ENCODE data around the gene NEUROD4. TPM values are rescaled to one million over a fixed set of nuclear protein-coding genes. Genes with fewer than 3 reads are reported as not detected.

NEUROD4 gene
- polyA plus RNA-seq, 1 experiment: not detected

GRCh38 chr12:55001198-55001868 lies 18.4 kb upstream of the NEUROD4 start:
- Histone ChIP-seq H3K9me3 (ENCODE audit: control insufficient read depth, insufficient read depth, low read length) (no peaks in the 10 kb centered on the region), H3K27me3 (ENCODE audit: control insufficient read depth, insufficient read depth, low read length) (no peaks in the 10 kb centered on the region), H3K27ac (ENCODE audit: low read depth, low read length) (no peak overlapping the region), H3K4me3 (ENCODE audit: low read depth, low read length) (no peak overlapping the region)
- ChIA-PET CTCF (interaction anchor here (3.7 kb wide), 1 partner anchor 8 kb away, joined by 31 read pairs; no protein-coding TSS in a partner anchor), POLR2A (no interaction called here)
- no peak for DNase-seq (ENCODE audit: low read depth, low spot score)
- TF ChIP-seq CTCF (IDR thresholded peaks at IDR 0.05; ENCODE audit: low read depth, low read length): no peak

DNA sequence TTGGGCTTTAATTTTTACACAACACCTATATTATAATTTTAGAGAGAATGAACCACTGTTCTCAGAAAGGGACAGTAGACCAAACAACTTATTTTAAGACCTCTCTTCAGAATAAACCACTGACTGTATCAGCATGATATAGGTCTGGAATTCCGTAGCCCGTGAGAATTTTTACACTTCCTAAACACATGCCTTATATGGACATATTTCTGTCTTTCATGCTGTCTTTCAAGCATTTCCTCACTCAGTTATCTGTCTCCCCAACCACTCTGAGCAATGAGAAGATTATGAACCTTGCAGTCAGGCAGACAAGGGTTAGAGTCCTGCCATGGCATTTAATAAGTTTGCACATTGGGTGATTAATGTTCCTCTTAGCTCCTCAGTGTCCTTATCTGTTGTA lies 17.4 kb upstream of the NEUROD4 start:
- H3K9me3 ChIP-seq (ENCODE audit: control insufficient read depth, insufficient read depth, low read length): no peaks in the 10 kb centered on the region
- no peak for TF ChIP-seq CTCF (IDR thresholded peaks at IDR 0.05; ENCODE audit: low read depth, low read length)
- CTCF ChIA-PET: interaction anchor here (1.3 to 3.7 kb wide), 2 partner anchors 9 to 66 kb away, joined by 5 to 31 read pairs; no protein-coding TSS in a partner anchor
- POLR2A ChIA-PET: no interaction called here
- no peak overlapping the region for H3K4me3 ChIP-seq (ENCODE audit: low read depth, low read length)
- no peak overlapping the region for H3K27ac ChIP-seq (ENCODE audit: low read depth, low read length)
- no peak for DNase-seq (ENCODE audit: low read depth, low spot score)
- no peaks in the 10 kb centered on the region for H3K27me3 ChIP-seq (ENCODE audit: control insufficient read depth, insufficient read depth, low read length)

DNA sequence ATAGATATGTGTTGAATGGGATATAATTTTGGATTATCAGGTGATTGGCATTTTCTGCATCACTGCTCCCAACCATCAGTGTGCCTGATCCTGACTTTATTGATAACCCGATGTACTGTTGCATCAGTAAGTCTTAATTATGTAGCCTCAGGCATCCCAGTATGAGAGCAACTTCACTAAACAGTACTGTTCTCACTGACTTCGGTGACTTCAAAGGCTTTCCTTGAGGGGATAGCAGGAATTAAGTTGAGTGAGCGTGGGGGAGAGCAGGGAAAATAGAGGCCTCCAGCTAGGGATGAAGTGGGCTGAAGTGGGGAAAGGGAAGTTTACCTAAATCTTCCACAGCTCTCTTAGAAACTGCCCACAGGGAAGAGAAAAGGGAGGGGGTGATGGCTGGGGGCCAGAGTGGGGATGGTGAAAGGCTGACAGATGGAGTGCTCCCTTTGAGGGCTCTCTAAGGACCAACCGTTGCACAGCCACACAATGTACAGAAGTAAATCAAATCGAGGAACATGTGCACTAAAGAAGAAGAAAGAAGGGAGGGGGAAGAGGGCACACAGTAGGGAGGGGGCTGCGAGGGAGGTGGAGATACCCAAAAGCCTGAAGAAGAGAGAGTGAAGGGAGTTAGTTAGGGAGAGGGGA lies 10.7 kb upstream of the NEUROD4 start:
- ChIA-PET CTCF (interaction anchor here (1.0 to 1.5 kb wide), 3 partner anchors 15 to 56 kb away, joined by 3 to 6 read pairs (median 4); no protein-coding TSS in a partner anchor), POLR2A (no interaction called here)
- Histone ChIP-seq H3K4me3 (ENCODE audit: low read depth, low read length) (no peak overlapping the region), H3K27ac (ENCODE audit: low read depth, low read length) (no peak overlapping the region), H3K27me3 (ENCODE audit: control insufficient read depth, insufficient read depth, low read length) (no peaks in the 10 kb centered on the region), H3K9me3 (ENCODE audit: control insufficient read depth, insufficient read depth, low read length) (no peaks in the 10 kb centered on the region)
- no peak for DNase-seq (ENCODE audit: low read depth, low spot score)
- no peak for TF ChIP-seq CTCF (IDR thresholded peaks at IDR 0.05; ENCODE audit: low read depth, low read length)

DNA sequence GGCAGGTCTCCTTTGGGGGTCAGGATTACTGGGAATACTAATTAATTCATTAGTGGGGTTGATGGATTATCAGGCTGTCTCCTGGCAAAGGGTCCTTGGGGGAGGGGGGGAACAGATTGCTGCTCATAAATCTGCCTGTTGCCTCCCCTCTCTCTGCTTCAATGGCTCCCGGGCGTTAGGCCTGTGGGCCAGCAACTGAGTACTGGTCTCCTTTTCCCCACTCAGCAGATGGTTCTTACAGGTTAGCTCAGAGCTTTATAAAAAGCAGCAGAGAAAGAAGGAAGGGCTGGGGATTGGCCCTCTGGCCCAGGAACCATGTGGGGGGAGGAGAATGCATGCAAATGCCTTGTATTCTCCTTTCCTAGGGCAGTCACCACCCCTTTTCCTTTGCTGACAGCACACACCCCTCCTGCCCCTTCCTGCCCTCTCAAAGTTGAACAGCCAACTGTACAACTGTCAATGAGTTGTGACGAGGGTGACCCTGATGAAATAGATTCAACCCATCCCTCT lies 2.3 kb upstream of the NEUROD4 start:
- no peaks in the 10 kb centered on the region for H3K9me3 ChIP-seq (ENCODE audit: control insufficient read depth, insufficient read depth, low read length)
- DNase-seq (ENCODE audit: low read depth, low spot score): no peak
- CTCF ChIA-PET: no interaction called here
- no peaks in the 10 kb centered on the region for H3K27me3 ChIP-seq (ENCODE audit: control insufficient read depth, insufficient read depth, low read length)
- H3K4me3 ChIP-seq (ENCODE audit: low read depth, low read length): no peak overlapping the region
- POLR2A ChIA-PET: no interaction called here
- TF ChIP-seq CTCF (IDR thresholded peaks at IDR 0.05; ENCODE audit: low read depth, low read length): no peak
- H3K27ac ChIP-seq (ENCODE audit: low read depth, low read length): no peak overlapping the region

- TF ChIP-seq CTCF (IDR thresholded peaks at IDR 0.05; ENCODE audit: low read depth, low read length): no peak
- no peaks in the 10 kb centered on the region for H3K27me3 ChIP-seq (ENCODE audit: control insufficient read depth, insufficient read depth, low read length)
- no peak for DNase-seq (ENCODE audit: low read depth, low spot score)
- no peaks in the 10 kb centered on the region for H3K9me3 ChIP-seq (ENCODE audit: control insufficient read depth, insufficient read depth, low read length)
- no peak overlapping the region for H3K27ac ChIP-seq (ENCODE audit: low read depth, low read length)
- ChIA-PET CTCF (no interaction called here), POLR2A (no interaction called here)
- H3K4me3 ChIP-seq (ENCODE audit: low read depth, low read length): no peak overlapping the region
Observed at GRCh38 chr12:55024575-55024974, 4.8 kb downstream of the NEUROD4 start.

All from AG04450 (cell line).